ENCODE measurements around the gene TREX2.
A peak's percentile ranks its signal among the peaks of the same experiment; 100 is the strongest.

Gene TREX2

DNA sequence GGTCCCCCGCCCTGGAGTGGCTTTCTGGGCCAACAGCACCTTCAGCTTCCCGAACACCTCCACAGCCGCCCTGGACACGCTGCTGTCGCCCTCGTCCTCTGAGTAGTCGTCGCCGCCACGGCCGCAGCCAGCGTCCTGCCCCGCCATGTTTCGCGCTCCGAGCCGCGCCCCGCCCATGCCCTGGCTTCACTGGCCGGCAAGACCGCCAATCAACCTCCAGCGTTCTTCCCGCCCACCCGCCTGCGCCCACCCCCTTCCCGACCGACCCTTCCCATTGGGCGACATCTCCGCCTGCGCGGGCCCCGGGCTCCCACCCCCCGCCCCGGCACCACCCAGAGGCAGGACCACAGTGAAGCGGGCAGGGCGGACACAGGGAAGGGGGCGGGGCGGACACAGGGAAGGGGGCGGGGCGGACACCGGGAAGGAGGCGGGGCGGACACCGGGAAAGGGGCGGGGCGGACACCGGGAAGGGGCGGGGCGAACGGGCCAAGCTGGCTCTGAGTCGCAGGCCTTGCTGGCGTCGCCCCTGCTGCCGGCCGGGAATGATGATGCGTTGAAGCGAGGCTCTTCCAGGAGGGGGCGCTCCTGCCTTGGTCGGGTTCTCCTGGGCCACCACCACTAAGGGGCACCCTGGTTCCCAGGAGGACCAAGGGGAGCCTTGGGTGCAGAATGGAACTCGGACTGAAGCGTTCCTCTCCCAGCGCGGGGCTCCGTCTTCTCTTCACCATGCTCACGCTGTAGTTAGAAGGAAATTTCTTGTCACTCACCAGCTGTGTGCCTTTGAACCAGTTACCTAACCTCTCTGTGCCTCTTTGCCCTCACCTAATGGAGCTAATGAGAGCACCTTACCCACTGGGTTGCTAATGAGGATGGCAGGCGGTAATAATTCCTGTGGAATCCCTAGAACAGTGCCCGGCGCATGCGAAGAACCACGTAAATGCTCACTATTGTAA lies 24.8 kb upstream of the TREX2 start, which contains the start of gene HAUS7:
HAUS7 (minus strand) TSS at position 166 of the 953 bp plus-strand sequence; CDS start at position 147, 19 bp downstream.
- H3K4me3 ChIP-seq (ENCODE audit: low read length): peak within 1 kb of the TSS; percentile 59
- TF ChIP-seq CTCF (conservative IDR thresholded peaks at IDR 0.05; ENCODE audit: low read length): peak; percentile 69
- DNase-seq (ENCODE audit: low read depth): peak; percentile 88

GRCh38 chrX:153469811-153470410 lies 24.1 kb upstream of the TREX2 start:
- DNase-seq (ENCODE audit: low read depth): peak; percentile 21
- H3K4me3 ChIP-seq (ENCODE audit: low read length): peak overlapping the region; percentile 59
- no peak; the same call in 1 of the 2 replicates for TF ChIP-seq CTCF (conservative IDR thresholded peaks at IDR 0.05; ENCODE audit: low read length)

DNA sequence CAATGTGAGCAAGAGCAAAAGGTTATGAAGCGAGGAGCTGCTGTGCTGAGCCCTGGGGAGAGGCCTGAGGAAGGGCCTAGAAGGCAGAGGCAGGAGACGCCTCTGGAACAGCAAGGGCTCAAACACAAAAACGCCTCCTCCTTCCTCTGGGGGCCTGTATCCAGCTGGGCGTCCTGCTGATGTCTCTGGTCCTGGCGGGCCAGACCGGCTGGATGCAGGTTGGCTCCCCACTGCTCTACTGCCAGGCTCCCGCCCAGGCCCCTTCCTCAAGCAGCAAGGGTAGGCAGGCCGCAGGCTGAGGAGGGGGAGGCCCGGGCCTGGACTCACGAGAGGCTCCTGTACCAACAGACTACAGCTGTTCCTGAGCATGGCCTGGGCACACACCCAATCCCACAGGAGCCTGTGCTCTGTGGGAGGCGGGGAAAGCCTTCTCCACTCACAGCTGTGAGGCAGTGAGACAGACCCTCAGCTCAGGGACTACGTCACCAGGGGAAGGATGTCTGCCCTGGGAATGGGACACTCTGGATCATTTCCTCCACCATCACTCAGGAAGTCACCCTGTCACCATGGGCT lies 22.2 kb upstream of the TREX2 start:
- DNase-seq (ENCODE audit: low read depth): peak; percentile 13

GRCh38 chrX:153465691-153466380 lies 20.0 kb upstream of the TREX2 start:
- no peak overlapping the region for H3K4me3 ChIP-seq (ENCODE audit: low read length)
- DNase-seq (ENCODE audit: low read depth): no peak
- no peak for TF ChIP-seq CTCF (conservative IDR thresholded peaks at IDR 0.05; ENCODE audit: low read length)

More for the DNA sequence above, 22.2 kb upstream of the TREX2 start:
- TF ChIP-seq CTCF (conservative IDR thresholded peaks at IDR 0.05; ENCODE audit: low read length): no peak
- no peak overlapping the region for H3K4me3 ChIP-seq (ENCODE audit: low read length)

GRCh38 chrX:153464116-153464515 lies 18.3 kb upstream of the TREX2 start:
- no peak overlapping the region for H3K4me3 ChIP-seq (ENCODE audit: low read length)
- no peak for DNase-seq (ENCODE audit: low read depth)
- TF ChIP-seq CTCF (conservative IDR thresholded peaks at IDR 0.05; ENCODE audit: low read length): no peak

GRCh38 chrX:153463556-153463955 lies 17.7 kb upstream of the TREX2 start:
- no peak overlapping the region for H3K4me3 ChIP-seq (ENCODE audit: low read length)
- no peak for TF ChIP-seq CTCF (conservative IDR thresholded peaks at IDR 0.05; ENCODE audit: low read length)
- no peak for DNase-seq (ENCODE audit: low read depth)
